Astrocyte (in vitro differentiated cells and primary cell): ENCODE data around the gene BBS12. TPM values are rescaled to one million over a fixed set of nuclear protein-coding genes. Genes with fewer than 3 reads are reported as not detected.

Source experiments
- DNase-seq: peaks from one replicate; pipeline ENCODE4 v3.0.0-alpha.2; 2010; ENCODE audit warnings: low read depth
- FAIRE-seq: peaks from 2 replicates; lab custom pipeline; 2011; peaks lifted over from hg19 to GRCh38; lab: Jason Lieb, UNC
- H2AFZ ChIP-seq: 2 replicates; pipeline ENCODE4 v1.6.0; 2012; ENCODE audit warnings: low read depth, low read length, inconsistent platforms
- H3K27ac ChIP-seq: 2 replicates; pipeline ENCODE4 v1.5.1; 2011; ENCODE audit warnings: low read depth, low read length, inconsistent platforms
- H3K27me3 ChIP-seq: 2 replicates; pipeline ENCODE4 v1.6.0; 2011; ENCODE audit warnings: low read length, inconsistent platforms; ENCODE audit not compliant: insufficient read depth
- H3K36me3 ChIP-seq: 2 replicates; pipeline ENCODE4 v1.5.1; 2011; ENCODE audit warnings: low read length, inconsistent platforms; ENCODE audit not compliant: insufficient read depth
- H3K4me1 ChIP-seq: 2 replicates; pipeline ENCODE4 v1.5.1; 2011; ENCODE audit warnings: low read length, inconsistent platforms; ENCODE audit not compliant: insufficient read depth
- H3K4me2 ChIP-seq: 2 replicates; pipeline ENCODE4 v1.6.0; 2012; ENCODE audit warnings: low read length, inconsistent platforms
- H3K4me3 ChIP-seq: 2 replicates; pipeline ENCODE4 v1.5.1; 2011; ENCODE audit warnings: low read depth, mild to moderate bottlenecking, low read length, inconsistent platforms; ENCODE audit not compliant: insufficient read depth
- H3K79me2 ChIP-seq: 2 replicates; pipeline ENCODE4 v1.6.0; 2012; ENCODE audit warnings: mild to moderate bottlenecking, low read length, inconsistent platforms; ENCODE audit not compliant: insufficient read depth
- H3K9ac ChIP-seq: 2 replicates; pipeline ENCODE4 v1.6.0; 2012; ENCODE audit warnings: mild to moderate bottlenecking, low read length, inconsistent platforms
- H3K9me3 ChIP-seq: 2 replicates; pipeline ENCODE4 v1.5.1; 2012; ENCODE audit warnings: low read depth, mild to moderate bottlenecking, low read length, inconsistent platforms; ENCODE audit not compliant: insufficient read depth
- H4K20me1 ChIP-seq: 2 replicates; pipeline ENCODE4 v1.6.0; 2012; ENCODE audit warnings: low read length, inconsistent platforms; ENCODE audit not compliant: insufficient read depth
- H3K27ac Mint-ChIP-seq: one replicate; pipeline ENCODE4 v1.8.0; 2021; ENCODE audit warnings: mild to moderate bottlenecking, mixed read lengths; ENCODE audit not compliant: unreplicated experiment
- H3K27me3 Mint-ChIP-seq: one replicate; pipeline ENCODE4 v1.8.0; 2021; ENCODE audit warnings: low read depth, mixed read lengths; ENCODE audit not compliant: unreplicated experiment
- H3K36me3 Mint-ChIP-seq: one replicate; pipeline ENCODE4 v1.8.0; 2021; ENCODE audit warnings: low read depth, mixed read lengths; ENCODE audit not compliant: unreplicated experiment
- H3K4me1 Mint-ChIP-seq: one replicate; pipeline ENCODE4 v1.8.0; 2021; ENCODE audit warnings: low read depth, mixed read lengths; ENCODE audit not compliant: unreplicated experiment
- H3K4me3 Mint-ChIP-seq: one replicate; pipeline ENCODE4 v1.8.0; 2021; ENCODE audit warnings: mild to moderate bottlenecking, moderate library complexity, mixed read lengths; ENCODE audit not compliant: unreplicated experiment
- H3K9me3 Mint-ChIP-seq: one replicate; pipeline ENCODE4 v1.8.0; 2021; ENCODE audit warnings: mild to moderate bottlenecking, mixed read lengths; ENCODE audit not compliant: unreplicated experiment
- EZH2 ChIP-seq: IDR thresholded peaks from 2 replicates; pipeline ENCODE4 v1.6.1; 2012; ENCODE audit warnings: mild to moderate bottlenecking, low read length, inconsistent platforms; ENCODE audit not compliant: insufficient read depth
- total RNA-seq: library from RNA; stranded (reverse); gene quantifications from 2 replicates; pipeline ENCODE4 v1.2.1, GENCODE V29; 2021
- TF ChIP-seq, protein P1 (sequence below): IDR thresholded peaks from 2 replicates; pipeline ENCODE4 v1.5.1; 2011; ENCODE audit warnings: low read depth, mild to moderate bottlenecking, inconsistent platforms, low read length, moderate library complexity; ENCODE audit not compliant: insufficient read depth

Gene BBS12
- total RNA-seq, 1 donor from 2014 or later: 4.7 TPM

DNA sequence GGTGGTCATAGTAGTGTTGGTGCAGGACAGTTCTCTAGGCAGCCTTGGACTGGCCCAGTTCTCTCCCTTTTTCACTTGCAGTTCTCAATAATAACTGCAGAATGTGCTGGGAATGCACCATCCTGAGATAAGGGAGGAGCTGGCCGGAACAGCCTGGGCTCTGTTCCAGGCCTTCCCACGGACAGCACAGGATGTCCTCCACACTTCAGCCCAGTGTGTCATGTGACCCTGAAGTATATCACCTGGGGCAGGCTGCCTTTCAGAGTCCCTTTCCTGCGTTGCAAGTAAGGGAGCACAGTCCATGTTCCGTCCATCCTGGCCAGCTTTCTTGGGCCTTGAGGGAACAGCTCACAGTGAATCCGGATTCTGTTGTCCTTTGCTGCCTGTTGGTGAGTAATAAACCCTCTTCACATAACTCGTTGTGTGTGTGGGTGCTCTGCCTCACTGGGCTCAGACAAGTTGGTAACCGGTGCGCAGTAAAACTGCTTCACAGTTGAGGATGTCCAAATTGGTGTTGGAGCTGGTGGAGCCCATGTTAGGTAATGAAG, 32.3 kb upstream of the BBS12 start:
- H3K4me1 ChIP-seq: no peaks in the 10 kb centered on the region
- no peak overlapping the region for H3K4me3 Mint-ChIP-seq
- H2AFZ ChIP-seq: peak overlapping the region; percentile 29
- no peaks in the 10 kb centered on the region for H3K27me3 Mint-ChIP-seq
- no peak overlapping the region for H3K4me3 ChIP-seq
- H3K4me1 Mint-ChIP-seq: peaks cover 4% of the 10 kb centered on the region
- no peaks in the 10 kb centered on the region for H3K36me3 Mint-ChIP-seq
- no peaks in the 10 kb centered on the region for H3K27me3 ChIP-seq
- no peaks in the 10 kb centered on the region for H4K20me1 ChIP-seq
- no peak overlapping the region for H3K27ac Mint-ChIP-seq
- FAIRE-seq (no peak), DNase-seq (peak; percentile 49)
- H3K9ac ChIP-seq: no peak overlapping the region
- no peaks in the 10 kb centered on the region for H3K79me2 ChIP-seq
- H3K9me3 Mint-ChIP-seq: no peaks in the 10 kb centered on the region
- no peak overlapping the region for H3K27ac ChIP-seq
- no peaks in the 10 kb centered on the region for H3K36me3 ChIP-seq
- H3K4me2 ChIP-seq: no peak overlapping the region
- no peak for TF ChIP-seq EZH2
- TF ChIP-seq, protein P1, sequence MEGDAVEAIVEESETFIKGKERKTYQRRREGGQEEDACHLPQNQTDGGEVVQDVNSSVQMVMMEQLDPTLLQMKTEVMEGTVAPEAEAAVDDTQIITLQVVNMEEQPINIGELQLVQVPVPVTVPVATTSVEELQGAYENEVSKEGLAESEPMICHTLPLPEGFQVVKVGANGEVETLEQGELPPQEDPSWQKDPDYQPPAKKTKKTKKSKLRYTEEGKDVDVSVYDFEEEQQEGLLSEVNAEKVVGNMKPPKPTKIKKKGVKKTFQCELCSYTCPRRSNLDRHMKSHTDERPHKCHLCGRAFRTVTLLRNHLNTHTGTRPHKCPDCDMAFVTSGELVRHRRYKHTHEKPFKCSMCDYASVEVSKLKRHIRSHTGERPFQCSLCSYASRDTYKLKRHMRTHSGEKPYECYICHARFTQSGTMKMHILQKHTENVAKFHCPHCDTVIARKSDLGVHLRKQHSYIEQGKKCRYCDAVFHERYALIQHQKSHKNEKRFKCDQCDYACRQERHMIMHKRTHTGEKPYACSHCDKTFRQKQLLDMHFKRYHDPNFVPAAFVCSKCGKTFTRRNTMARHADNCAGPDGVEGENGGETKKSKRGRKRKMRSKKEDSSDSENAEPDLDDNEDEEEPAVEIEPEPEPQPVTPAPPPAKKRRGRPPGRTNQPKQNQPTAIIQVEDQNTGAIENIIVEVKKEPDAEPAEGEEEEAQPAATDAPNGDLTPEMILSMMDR: no peak
- no peaks in the 10 kb centered on the region for H3K9me3 ChIP-seq

DNA sequence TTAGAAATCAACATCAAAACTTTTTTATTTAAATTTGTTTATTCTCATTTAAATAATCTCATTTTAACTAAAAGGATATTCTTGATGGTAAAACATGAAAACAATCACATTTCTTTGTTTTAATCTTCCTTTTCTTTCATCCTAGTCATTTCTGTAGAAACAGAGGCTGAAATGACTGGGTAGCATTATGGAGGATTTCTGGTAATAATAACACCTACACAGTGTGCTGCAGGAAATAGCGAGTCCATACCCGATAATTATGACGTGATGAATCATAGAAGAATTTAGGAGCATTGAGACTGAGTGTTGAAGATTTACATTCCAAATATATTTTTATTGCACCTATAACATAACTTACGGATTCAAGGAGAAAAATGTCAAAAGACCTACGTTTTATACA, 31.4 kb upstream of the BBS12 start:
- TF ChIP-seq EZH2: no peak
- TF ChIP-seq, protein P1: no peak
- FAIRE-seq (no peak), DNase-seq (no peak)
- no peak overlapping the region for H3K4me2 ChIP-seq
- no peaks in the 10 kb centered on the region for H3K9me3 ChIP-seq
- H3K4me3 Mint-ChIP-seq: no peak overlapping the region
- H3K4me3 ChIP-seq: no peak overlapping the region
- H2AFZ ChIP-seq: no peak overlapping the region
- H3K79me2 ChIP-seq: no peaks in the 10 kb centered on the region
- no peak overlapping the region for H3K27ac ChIP-seq
- no peaks in the 10 kb centered on the region for H3K36me3 ChIP-seq
- H3K9ac ChIP-seq: no peak overlapping the region
- H3K9me3 Mint-ChIP-seq: no peaks in the 10 kb centered on the region
- H4K20me1 ChIP-seq: no peaks in the 10 kb centered on the region
- H3K4me1 ChIP-seq: no peaks in the 10 kb centered on the region
- H3K27me3 ChIP-seq: no peaks in the 10 kb centered on the region
- no peaks in the 10 kb centered on the region for H3K27me3 Mint-ChIP-seq
- peaks cover 4% of the 10 kb centered on the region for H3K4me1 Mint-ChIP-seq
- no peak overlapping the region for H3K27ac Mint-ChIP-seq
- no peaks in the 10 kb centered on the region for H3K36me3 Mint-ChIP-seq

DNA sequence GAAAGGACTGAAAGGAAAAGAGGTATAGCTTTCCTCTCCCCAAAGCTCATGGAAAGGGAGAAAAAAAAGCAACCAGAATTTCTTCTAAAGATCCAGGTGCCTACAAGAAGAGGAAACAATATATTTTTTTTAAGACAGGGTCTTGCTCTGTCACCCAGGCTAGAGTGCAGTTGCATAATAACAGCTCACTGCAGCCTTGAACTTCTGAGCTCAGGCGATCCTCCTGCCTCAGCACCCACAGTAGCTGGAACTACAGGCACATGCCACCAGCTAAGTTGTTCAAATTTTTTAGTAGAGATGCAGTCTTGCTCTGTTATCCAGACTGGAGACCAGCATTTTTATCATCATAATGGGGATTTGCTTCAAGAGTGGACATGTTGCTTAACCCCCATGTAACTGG, 30.5 kb upstream of the BBS12 start:
- no peaks in the 10 kb centered on the region for H3K4me1 ChIP-seq
- H3K27ac ChIP-seq: no peak overlapping the region
- no peaks in the 10 kb centered on the region for H4K20me1 ChIP-seq
- Mint-ChIP-seq H3K9me3 (no peaks in the 10 kb centered on the region), H3K36me3 (no peaks in the 10 kb centered on the region), H3K27me3 (no peaks in the 10 kb centered on the region), H3K27ac (no peak overlapping the region), H3K4me3 (no peak overlapping the region), H3K4me1 (peaks cover 4% of the 10 kb centered on the region)
- H3K4me2 ChIP-seq: no peak overlapping the region
- H3K9ac ChIP-seq: no peak overlapping the region
- H2AFZ ChIP-seq: no peak overlapping the region
- no peaks in the 10 kb centered on the region for H3K9me3 ChIP-seq
- TF ChIP-seq, protein P1: no peak
- no peak for TF ChIP-seq EZH2
- no peak overlapping the region for H3K4me3 ChIP-seq
- no peaks in the 10 kb centered on the region for H3K36me3 ChIP-seq
- no peaks in the 10 kb centered on the region for H3K27me3 ChIP-seq
- DNase-seq (no peak), FAIRE-seq (no peak)
- no peaks in the 10 kb centered on the region for H3K79me2 ChIP-seq
